HEK293 (cell line): ENCODE data around the gene CFAP53.

Source experiments
- CTCF ChIA-PET: fragments of 350-600 bp; formaldehyde crosslinking; extraction: SDS; loops from one replicate; lab custom pipeline; 2021; ENCODE audit warnings: antibody characterized with exemption; lab: Yijun Ruan, JAX
- POLR2A ChIA-PET: fragments of 300-600 bp; formaldehyde crosslinking; extraction: SDS; loops from one replicate; lab custom pipeline; 2020; ENCODE audit warnings: antibody characterized with exemption, inconsistent platforms; lab: Yijun Ruan, JAX
- H3K27ac ChIP-seq: fragments of 200-500 bp; sonication (Bioruptor generic); 2 replicates; pipeline ENCODE4 v1.5.1; 2014; ENCODE audit warnings: low read depth, low read length, control low read depth, inconsistent platforms; ENCODE audit errors: extremely low read depth
- H3K36me3 ChIP-seq, 2 experiments: fragments of 200-500 bp in 1 of 2; sonication (Bioruptor generic) in 1 of 2; 1 replicate in 1 of 2; 2 replicates in 1 of 2; pipeline ENCODE4 v1.5.1; 2014 to 2017; ENCODE audit warnings: inconsistent platforms in 2 of 2, low read length in 2 of 2; ENCODE audit not compliant: control insufficient read depth in 2 of 2, insufficient read depth in 1 of 2
- H3K4me1 ChIP-seq: fragments of 200-500 bp; sonication (Bioruptor generic); 2 replicates; pipeline ENCODE4 v1.5.1; 2014; ENCODE audit warnings: mild to moderate bottlenecking, low read length, inconsistent platforms; ENCODE audit not compliant: control insufficient read depth, insufficient read depth
- H3K4me3 ChIP-seq: 2 replicates; pipeline ENCODE4 v1.5.1; 2011; ENCODE audit warnings: low read depth, mild to moderate bottlenecking, control low read depth, low read length, moderate library complexity
- H3K9me3 ChIP-seq: fragments of 200-500 bp; sonication (Bioruptor generic); 2 replicates; pipeline ENCODE4 v1.5.1; 2014; ENCODE audit warnings: low read depth, low read length, inconsistent platforms; ENCODE audit not compliant: control insufficient read depth, insufficient read depth
- EGR2 ChIP-seq: fragments of 450-650 bp; formaldehyde crosslinking; IDR thresholded peaks from 2 replicates; pipeline ENCODE4 v1.5.1; 2016; ENCODE audit warnings: low read depth, missing biosample characterization, missing genetic modification characterization
- KLF9 ChIP-seq: fragments of 450-650 bp; formaldehyde crosslinking; IDR thresholded peaks from 2 replicates; pipeline ENCODE4 v1.5.1; 2016; ENCODE audit warnings: missing biosample characterization, missing genetic modification characterization, low read depth
- MYNN ChIP-seq: fragments of 450-650 bp; formaldehyde crosslinking; IDR thresholded peaks from 2 replicates; pipeline ENCODE4 v1.5.1; 2016; ENCODE audit warnings: missing biosample characterization, missing genetic modification characterization, borderline replicate concordance
- REPIN1 ChIP-seq: fragments of 450-650 bp; formaldehyde crosslinking; IDR thresholded peaks from 2 replicates; pipeline ENCODE4 v1.5.1; 2017; ENCODE audit warnings: missing biosample characterization, missing genetic modification characterization, low read depth
- REST ChIP-seq: fragments of 450-650 bp; formaldehyde crosslinking; IDR thresholded peaks from 2 replicates; pipeline ENCODE4 v1.5.1; 2016; ENCODE audit warnings: missing biosample characterization, missing genetic modification characterization
- SP3 ChIP-seq: fragments of 450-650 bp; formaldehyde crosslinking; IDR thresholded peaks from 2 replicates; pipeline ENCODE4 v1.5.1; 2016; ENCODE audit warnings: missing biosample characterization, missing genetic modification characterization
- ZEB2 ChIP-seq: fragments of 450-650 bp; formaldehyde crosslinking; IDR thresholded peaks from 2 replicates; pipeline ENCODE4 v1.5.1; 2016; ENCODE audit warnings: missing biosample characterization, missing genetic modification characterization
- ZNF10 ChIP-seq: fragments of 450-650 bp; formaldehyde crosslinking; IDR thresholded peaks from 2 replicates; pipeline ENCODE4 v1.5.1; 2017; ENCODE audit warnings: missing biosample characterization, missing genetic modification characterization
- ZNF112 ChIP-seq: fragments of 450-650 bp; formaldehyde crosslinking; IDR thresholded peaks from 2 replicates; pipeline ENCODE4 v1.5.0; 2017; ENCODE audit warnings: missing biosample characterization, missing genetic modification characterization
- ZNF146 ChIP-seq: fragments of 450-650 bp; formaldehyde crosslinking; IDR thresholded peaks from 2 replicates; pipeline ENCODE4 v1.5.1; 2016; ENCODE audit warnings: missing biosample characterization, missing genetic modification characterization
- ZNF184 ChIP-seq: fragments of 450-650 bp; IDR thresholded peaks from 2 replicates; pipeline ENCODE4 v1.5.1; 2018; ENCODE audit warnings: missing biosample characterization, mild to moderate bottlenecking, missing genetic modification characterization
- ZNF26 ChIP-seq: fragments of 450-650 bp; formaldehyde crosslinking; IDR thresholded peaks from 2 replicates; pipeline ENCODE4 v1.5.1; 2016; ENCODE audit warnings: missing biosample characterization, missing genetic modification characterization
- ZNF302 ChIP-seq: fragments of 450-650 bp; formaldehyde crosslinking; IDR thresholded peaks from 2 replicates; pipeline ENCODE4 v1.5.1; 2016; ENCODE audit warnings: missing biosample characterization, missing genetic modification characterization, low read depth
- ZNF311 ChIP-seq: fragments of 450-650 bp; formaldehyde crosslinking; IDR thresholded peaks from 2 replicates; pipeline ENCODE4 v1.5.1; 2017; ENCODE audit warnings: missing biosample characterization, missing genetic modification characterization, borderline replicate concordance
- ZNF324 ChIP-seq: fragments of 450-650 bp; formaldehyde crosslinking; IDR thresholded peaks from 2 replicates; pipeline ENCODE4 v1.5.1; 2016; ENCODE audit warnings: missing biosample characterization, missing genetic modification characterization
- ZNF354C ChIP-seq: fragments of 450-650 bp; formaldehyde crosslinking; IDR thresholded peaks from 2 replicates; pipeline ENCODE4 v1.5.1; 2016; ENCODE audit warnings: missing biosample characterization, missing genetic modification characterization, low read depth, borderline replicate concordance
- ZNF510 ChIP-seq: fragments of 450-650 bp; formaldehyde crosslinking; IDR thresholded peaks from 2 replicates; pipeline ENCODE4 v1.5.1; 2018; ENCODE audit warnings: mild to moderate bottlenecking, missing genetic modification characterization, missing biosample characterization; ENCODE audit not compliant: insufficient replicate concordance
- ZNF513 ChIP-seq: fragments of 450-650 bp; IDR thresholded peaks from 2 replicates; pipeline ENCODE4 v1.5.1; 2018; ENCODE audit warnings: missing biosample characterization, missing genetic modification characterization
- ZNF521 ChIP-seq: fragments of 450-650 bp; formaldehyde crosslinking; IDR thresholded peaks from 2 replicates; pipeline ENCODE4 v1.5.1; 2017; ENCODE audit warnings: missing biosample characterization, mild to moderate bottlenecking, missing genetic modification characterization
- ZNF548 ChIP-seq: fragments of 450-650 bp; formaldehyde crosslinking; IDR thresholded peaks from 2 replicates; pipeline ENCODE4 v1.5.1; 2016; ENCODE audit warnings: missing biosample characterization, missing genetic modification characterization
- ZNF555 ChIP-seq: fragments of 450-650 bp; formaldehyde crosslinking; conservative IDR thresholded peaks from 2 replicates; pipeline ENCODE4 v1.5.1; 2017; ENCODE audit warnings: missing biosample characterization, mild to moderate bottlenecking, missing genetic modification characterization, inconsistent platforms
- ZNF596 ChIP-seq: fragments of 450-650 bp; IDR thresholded peaks from 2 replicates; pipeline ENCODE4 v1.5.0; 2018; ENCODE audit warnings: missing biosample characterization, mild to moderate bottlenecking, missing genetic modification characterization, moderate library complexity
- ZNF621 ChIP-seq: fragments of 450-650 bp; formaldehyde crosslinking; IDR thresholded peaks from 2 replicates; pipeline ENCODE4 v1.5.1; 2017; ENCODE audit warnings: missing biosample characterization, missing genetic modification characterization
- ZNF654 ChIP-seq: fragments of 450-650 bp; formaldehyde crosslinking; IDR thresholded peaks from 2 replicates; pipeline ENCODE4 v1.5.1; 2016; ENCODE audit warnings: low read depth, missing biosample characterization, missing genetic modification characterization
- ZNF704 ChIP-seq: fragments of 450-650 bp; formaldehyde crosslinking; IDR thresholded peaks from 2 replicates; pipeline ENCODE4 v1.5.1; 2016; ENCODE audit warnings: missing biosample characterization, missing genetic modification characterization
- ZNF792 ChIP-seq: fragments of 450-650 bp; formaldehyde crosslinking; IDR thresholded peaks from 2 replicates; pipeline ENCODE4 v1.5.1; 2016; ENCODE audit warnings: missing biosample characterization, missing genetic modification characterization
- ZNF830 ChIP-seq: fragments of 450-650 bp; IDR thresholded peaks from 2 replicates; pipeline ENCODE4 v1.5.0; 2018; ENCODE audit warnings: missing biosample characterization, missing genetic modification characterization, low read depth, mild to moderate bottlenecking, moderate library complexity

CFAP53 gene

GRCh38 chr18:50186385-50186784, 79.9 kb downstream of the CFAP53 start:
- ChIA-PET CTCF (interaction anchor here (0.9 to 1.8 kb wide), 2 partner anchors 10 to 171 kb away, joined by 3 to 10 read pairs; partner anchors contain the start of gene MYO5B), POLR2A (interaction anchor here (0.5 kb wide), 1 partner anchor 189 kb away, joined by 4 read pairs; no protein-coding TSS in a partner anchor)
- H3K27ac ChIP-seq, result no peak overlapping the region
- H3K4me3 ChIP-seq, result no peak overlapping the region
- H3K9me3 ChIP-seq, result no peaks in the 10 kb centered on the region
- peaks cover 12% of the 10 kb centered on the region; the same call in 1 of the 2 replicates for H3K4me1 ChIP-seq
- TF ChIP-seq ZNF548 (tag by site-specific recombination) (no peak), ZNF324 (no peak), ZNF654 (tag by site-specific recombination) (no peak), ZEB2 (tag by site-specific recombination) (no peak), ZNF830 (tag by site-specific recombination) (no peak), ZNF10 (tag by site-specific recombination) (no peak), ZNF621 (tag by site-specific recombination) (no peak), ZNF510 (tag by site-specific recombination) (no peak), ZNF521 (no peak), ZNF354C (tag by site-specific recombination) (no peak), ZNF26 (tag by site-specific recombination) (no peak), ZNF555 (tag by site-specific recombination) (no peak), ZNF704 (tag by site-specific recombination) (no peak), MYNN (tag by site-specific recombination) (no peak)
- no peaks in the 10 kb centered on the region for H3K36me3 ChIP-seq

GRCh38 chr18:50183556-50183955, 82.7 kb downstream of the CFAP53 start:
- Histone ChIP-seq H3K36me3 (no peaks in the 10 kb centered on the region), H3K4me3 (no peak overlapping the region), H3K27ac (no peak overlapping the region), H3K9me3 (no peaks in the 10 kb centered on the region), H3K4me1 (peaks cover 12% of the 10 kb centered on the region; the same call in 1 of the 2 replicates)
- ChIA-PET CTCF (interaction anchor here (1.2 kb wide), 1 partner anchor 12 kb away, joined by 10 read pairs; the partner anchor contains the start of gene MYO5B), POLR2A (interaction anchor here (0.5 to 1.1 kb wide), 6 partner anchors 9 to 697 kb away, joined by 3 to 4 read pairs (median 3); partner anchors contain the start of gene MBD1)
- TF ChIP-seq SP3 (tag by site-specific recombination) (peak; percentile 69), ZNF513 (no peak), ZNF146 (tag by site-specific recombination) (no peak), REST (tag by site-specific recombination) (no peak), ZNF112 (no peak), ZNF596 (tag by site-specific recombination) (no peak), ZNF302 (no peak), ZNF184 (tag by site-specific recombination) (no peak), EGR2 (tag by site-specific recombination) (peak; percentile 61; the same call in 1 of the 2 replicates), KLF9 (tag by site-specific recombination) (peak; percentile 30; the same call in 1 of the 2 replicates), ZNF792 (tag by site-specific recombination) (no peak), ZNF311 (tag by site-specific recombination) (no peak), REPIN1 (tag by site-specific recombination) (no peak)
